Measurements from ENCODE around the gene LTBP1.

DNA sequence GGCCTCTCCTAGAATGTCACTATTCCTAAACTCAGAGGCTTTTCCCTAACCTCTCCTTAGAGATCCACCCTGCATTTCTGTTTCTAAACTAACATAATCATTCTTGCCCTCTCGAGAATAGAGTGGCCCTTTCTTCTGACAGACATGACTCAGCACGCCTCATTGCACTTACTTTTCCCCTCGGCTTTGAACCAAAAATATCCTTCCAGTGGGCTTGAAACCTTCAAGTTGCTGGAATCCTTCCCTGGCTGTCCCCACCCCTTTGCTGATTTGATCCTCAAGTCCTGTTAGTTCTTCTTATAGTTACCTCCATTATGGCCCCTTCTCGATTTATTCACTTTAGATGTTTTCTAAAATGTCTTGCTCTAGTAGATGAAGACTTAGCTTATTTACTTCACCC, 158.0 kb downstream of the LTBP1 start:
- TF ChIP-seq, protein P1, sequence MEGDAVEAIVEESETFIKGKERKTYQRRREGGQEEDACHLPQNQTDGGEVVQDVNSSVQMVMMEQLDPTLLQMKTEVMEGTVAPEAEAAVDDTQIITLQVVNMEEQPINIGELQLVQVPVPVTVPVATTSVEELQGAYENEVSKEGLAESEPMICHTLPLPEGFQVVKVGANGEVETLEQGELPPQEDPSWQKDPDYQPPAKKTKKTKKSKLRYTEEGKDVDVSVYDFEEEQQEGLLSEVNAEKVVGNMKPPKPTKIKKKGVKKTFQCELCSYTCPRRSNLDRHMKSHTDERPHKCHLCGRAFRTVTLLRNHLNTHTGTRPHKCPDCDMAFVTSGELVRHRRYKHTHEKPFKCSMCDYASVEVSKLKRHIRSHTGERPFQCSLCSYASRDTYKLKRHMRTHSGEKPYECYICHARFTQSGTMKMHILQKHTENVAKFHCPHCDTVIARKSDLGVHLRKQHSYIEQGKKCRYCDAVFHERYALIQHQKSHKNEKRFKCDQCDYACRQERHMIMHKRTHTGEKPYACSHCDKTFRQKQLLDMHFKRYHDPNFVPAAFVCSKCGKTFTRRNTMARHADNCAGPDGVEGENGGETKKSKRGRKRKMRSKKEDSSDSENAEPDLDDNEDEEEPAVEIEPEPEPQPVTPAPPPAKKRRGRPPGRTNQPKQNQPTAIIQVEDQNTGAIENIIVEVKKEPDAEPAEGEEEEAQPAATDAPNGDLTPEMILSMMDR (IDR thresholded peaks at IDR 0.05), result no peak
- TF ChIP-seq POLR2A (IDR thresholded peaks at IDR 0.05), result no peak
